ENCODE results near the gene C1R. TPM values are rescaled to one million over a fixed set of nuclear protein-coding genes. Genes with fewer than 3 reads are reported as not detected.

C1R gene
- total RNA-seq, 1 experiment from 2014 or later: 11.5 TPM

GRCh38 chr12:7078163-7078562 lies 14.1 kb downstream of the C1R start:
- Histone ChIP-seq H2AFZ (ENCODE audit: low read length) (no peak overlapping the region), H3T11ph (ENCODE audit: low read length) (no peak overlapping the region), H3K27me3 (ENCODE audit: insufficient read depth, low read length) (no peaks in the 10 kb centered on the region), H3K56ac (ENCODE audit: insufficient read length, low read depth, low read length) (no peak overlapping the region), H4K8ac (replicated peaks; ENCODE audit: insufficient read length, low read depth, low read length) (no peak overlapping the region), H2BK20ac (ENCODE audit: low read depth, low read length, poor library complexity, severe bottlenecking) (no peak overlapping the region), H2BK120ac (ENCODE audit: low read depth, low read length, poor library complexity, severe bottlenecking) (no peak overlapping the region), H2AK5ac (ENCODE audit: insufficient read length, low read length) (no peak overlapping the region), H3K27ac (ENCODE audit: insufficient read length, low read depth, low read length) (no peak overlapping the region), H3K4me1 (ENCODE audit: insufficient read depth, low read length) (no peaks in the 10 kb centered on the region), H2BK5ac (ENCODE audit: insufficient read length, low read length) (no peak overlapping the region), H2BK12ac (ENCODE audit: insufficient read length, low read depth, low read length) (no peak overlapping the region), H4K91ac (ENCODE audit: insufficient read length, low read depth, low read length) (no peak overlapping the region), H3K23me2 (ENCODE audit: insufficient read length, low read depth, low read length, poor library complexity, severe bottlenecking) (no peaks in the 10 kb centered on the region), H3K14ac (ENCODE audit: insufficient read depth, low read length) (no peak overlapping the region), H3K23ac (ENCODE audit: insufficient read length, low read depth, low read length) (no peak overlapping the region), H3K18ac (ENCODE audit: insufficient read length, low read depth, low read length) (no peak overlapping the region), H2BK15ac (ENCODE audit: low read depth, low read length) (no peak overlapping the region), H3K9me3 (ENCODE audit: control insufficient read depth, low read depth, low read length) (no peaks in the 10 kb centered on the region), H4K20me1 (ENCODE audit: control insufficient read depth, insufficient read depth, insufficient read length) (no peaks in the 10 kb centered on the region), H3K4ac (ENCODE audit: low read depth, low read length) (no peak overlapping the region), H4K5ac (ENCODE audit: insufficient read length, low read depth, low read length) (no peak overlapping the region), H3K79me1 (ENCODE audit: insufficient read depth, low read depth, low read length, poor library complexity, severe bottlenecking) (no peaks in the 10 kb centered on the region), H3K9ac (ENCODE audit: extremely low read depth, insufficient read length, low read length) (no peak overlapping the region), H3K79me2 (ENCODE audit: insufficient read depth, low read length) (no peaks in the 10 kb centered on the region), H3K4me2 (ENCODE audit: insufficient read depth, insufficient read length, low read length) (no peak overlapping the region)
- no peak for TF ChIP-seq CTCF (conservative IDR thresholded peaks at IDR 0.05)
- DNase-seq: no peak
- Mint-ChIP-seq H3K4me1 (0 out of 4 replicates have a peak, but pooled peaks cover 0 to 2% of the 10 kb centered on the region in 2 experiments), H3K27me3 (ENCODE audit: low read depth) (peaks cover 5% of the 10 kb centered on the region), H3K9me3 (peaks cover 2% of the 10 kb centered on the region in 2 experiments; a peak in 4 of 5 replicates), H3K36me3 (ENCODE audit: insufficient read depth in 1 of 3, low read depth in 3 of 3) (peaks cover 2 to 8% (median 7%) of the 10 kb centered on the region in 3 experiments), H3K27ac (no peak overlapping the region), H3K4me3 (no peak overlapping the region)
- WGBS (ENCODE audit: extremely low coverage, insufficient read length, low lambda C conversion rate): no CpG with 5 or more reads among the region's 4 CpGs

Measured in H9 (cell line).